Central memory CD8-positive, alpha-beta T cell (primary cell): Measurements from ENCODE around the gene GAS2L3.
"Not testable (repeated sequence)": the region's sequence is repeated elsewhere in the genome, so short reads cannot be mapped to it uniquely, and the experiment has no call there.

ENCODE experiments used
- ATAC-seq: fragments of 150-1000 bp; cut with Tn5 transposase; replicated peaks from 2 replicates; pipeline ENCODE4 v1.10.0; 2022; ENCODE audit warnings: mild to moderate bottlenecking, moderate FRiP score, moderate number of reproducible peaks; ENCODE audit not compliant: poor library complexity, severe bottlenecking; ENCODE audit errors: extremely low read depth
- DNase-seq, 2 donors: peaks; one replicate each; pipeline ENCODE4 v3.0.0; 2021; ENCODE audit warnings: low spot score in 2 of 2
- H3K27ac Mint-ChIP-seq: one replicate; pipeline ENCODE4 v1.8.0; 2022; ENCODE audit warnings: low read depth, mild to moderate bottlenecking, moderate library complexity, mixed read lengths
- H3K27me3 Mint-ChIP-seq: one replicate; pipeline ENCODE4 v1.8.0; 2022; ENCODE audit warnings: mixed read lengths
- H3K36me3 Mint-ChIP-seq: one replicate; pipeline ENCODE4 v1.8.0; 2022; ENCODE audit warnings: mild to moderate bottlenecking, moderate library complexity, mixed read lengths; ENCODE audit not compliant: insufficient read depth
- H3K4me1 Mint-ChIP-seq: one replicate; pipeline ENCODE4 v1.8.0; 2022; ENCODE audit warnings: mixed read lengths
- H3K4me3 Mint-ChIP-seq: one replicate; pipeline ENCODE4 v1.8.0; 2022; ENCODE audit warnings: mild to moderate bottlenecking, moderate library complexity, mixed read lengths
- H3K9me3 Mint-ChIP-seq: one replicate; pipeline ENCODE4 v1.8.0; 2022; ENCODE audit warnings: mixed read lengths

The GAS2L3 gene

GRCh38 chr12:100557357-100557756 is 16.1 kb upstream of the GAS2L3 start:
- H3K27ac Mint-ChIP-seq, result no peak overlapping the region
- ATAC-seq, result no peak
- H3K36me3 Mint-ChIP-seq, result peaks cover 2% of the 10 kb centered on the region
- H3K9me3 Mint-ChIP-seq, result no peaks in the 10 kb centered on the region
- peaks cover 30% of the 10 kb centered on the region for H3K27me3 Mint-ChIP-seq
- H3K4me3 Mint-ChIP-seq, result no peak overlapping the region
- H3K4me1 Mint-ChIP-seq, result no peaks in the 10 kb centered on the region
- DNase-seq, result no peak

GRCh38 chr12:100559261-100559660 is 14.2 kb upstream of the GAS2L3 start:
- H3K4me3 Mint-ChIP-seq, DNase-seq, H3K9me3 Mint-ChIP-seq, H3K36me3 Mint-ChIP-seq, ATAC-seq, H3K4me1 Mint-ChIP-seq, H3K27ac Mint-ChIP-seq: not testable (repeated sequence)
- peaks cover 19% of the 10 kb centered on the region for H3K27me3 Mint-ChIP-seq

GRCh38 chr12:100564090-100564489 is 9.4 kb upstream of the GAS2L3 start:
- H3K4me3 Mint-ChIP-seq, result no peak overlapping the region
- DNase-seq (no peak), ATAC-seq (no peak)
- no peaks in the 10 kb centered on the region for H3K4me1 Mint-ChIP-seq
- peaks cover 24% of the 10 kb centered on the region for H3K27me3 Mint-ChIP-seq
- H3K27ac Mint-ChIP-seq, result no peak overlapping the region
- no peaks in the 10 kb centered on the region for H3K9me3 Mint-ChIP-seq
- H3K36me3 Mint-ChIP-seq, result no peaks in the 10 kb centered on the region

GRCh38 chr12:100564905-100565467 is 8.5 kb upstream of the GAS2L3 start:
- Mint-ChIP-seq H3K27ac (no peak overlapping the region), H3K27me3 (peaks cover 26% of the 10 kb centered on the region), H3K9me3 (no peaks in the 10 kb centered on the region), H3K4me1 (no peaks in the 10 kb centered on the region), H3K36me3 (no peaks in the 10 kb centered on the region), H3K4me3 (no peak overlapping the region)
- DNase-seq (no peak), ATAC-seq (no peak)

GRCh38 chr12:100565987-100566545 is 7.4 kb upstream of the GAS2L3 start:
- no peak for DNase-seq
- Mint-ChIP-seq H3K9me3 (no peaks in the 10 kb centered on the region), H3K27ac (no peak overlapping the region), H3K4me3 (no peak overlapping the region), H3K27me3 (peaks cover 32% of the 10 kb centered on the region), H3K4me1 (no peaks in the 10 kb centered on the region), H3K36me3 (no peaks in the 10 kb centered on the region)
- ATAC-seq, result no peak

GRCh38 chr12:100566887-100567637 is 6.4 kb upstream of the GAS2L3 start:
- H3K36me3 Mint-ChIP-seq, result no peaks in the 10 kb centered on the region
- no peaks in the 10 kb centered on the region for H3K9me3 Mint-ChIP-seq
- DNase-seq (no peak), ATAC-seq (no peak)
- H3K27ac Mint-ChIP-seq, result no peak overlapping the region
- H3K27me3 Mint-ChIP-seq, result peaks cover 42% of the 10 kb centered on the region
- H3K4me1 Mint-ChIP-seq, result no peaks in the 10 kb centered on the region
- no peak overlapping the region for H3K4me3 Mint-ChIP-seq

GRCh38 chr12:100567945-100568344 is 5.5 kb upstream of the GAS2L3 start:
- no peaks in the 10 kb centered on the region for H3K4me1 Mint-ChIP-seq
- H3K9me3 Mint-ChIP-seq, result no peaks in the 10 kb centered on the region
- ATAC-seq, result no peak
- peaks cover 46% of the 10 kb centered on the region for H3K27me3 Mint-ChIP-seq
- no peak overlapping the region for H3K4me3 Mint-ChIP-seq
- H3K27ac Mint-ChIP-seq, result no peak overlapping the region
- H3K36me3 Mint-ChIP-seq, result no peaks in the 10 kb centered on the region
- DNase-seq, result no peak

GRCh38 chr12:100572184-100572583 is 1.3 kb upstream of the GAS2L3 start:
- Mint-ChIP-seq H3K27ac (no peak overlapping the region), H3K4me3 (peak overlapping the region; percentile 19)
- no peak for ATAC-seq

GRCh38 chr12:100574187-100575074 is 947 bp downstream of the GAS2L3 start:
- no peak for DNase-seq
- no peaks in the 10 kb centered on the region for H3K9me3 Mint-ChIP-seq
- H3K27ac Mint-ChIP-seq, result no peak overlapping the region

More at GRCh38 chr12:100572184-100572583, 1.3 kb upstream of the GAS2L3 start:
- DNase-seq, result no peak
- Mint-ChIP-seq H3K27me3 (peaks cover 40% of the 10 kb centered on the region), H3K36me3 (peaks cover 2% of the 10 kb centered on the region), H3K9me3 (no peaks in the 10 kb centered on the region), H3K4me1 (peaks cover 10% of the 10 kb centered on the region)

GRCh38 chr12:100576331-100577036 is 3.0 kb downstream of the GAS2L3 start:
- DNase-seq (no peak), ATAC-seq (no peak)
- Mint-ChIP-seq H3K9me3 (no peaks in the 10 kb centered on the region), H3K27me3 (peaks cover 19% of the 10 kb centered on the region), H3K4me1 (peaks cover 10% of the 10 kb centered on the region), H3K36me3 (peaks cover 4% of the 10 kb centered on the region), H3K27ac (no peak overlapping the region), H3K4me3 (no peak overlapping the region)

More at GRCh38 chr12:100574187-100575074, 947 bp downstream of the GAS2L3 start:
- no peak for ATAC-seq
- Mint-ChIP-seq H3K36me3 (peaks cover 4% of the 10 kb centered on the region), H3K4me3 (peak overlapping the region; percentile 80), H3K27me3 (peaks cover 29% of the 10 kb centered on the region), H3K4me1 (peaks cover 10% of the 10 kb centered on the region)

GRCh38 chr12:100578923-100579322 is 5.4 kb downstream of the GAS2L3 start:
- ATAC-seq (no peak), DNase-seq (no peak)
- Mint-ChIP-seq H3K36me3 (peaks cover 2% of the 10 kb centered on the region), H3K9me3 (no peaks in the 10 kb centered on the region), H3K27ac (no peak overlapping the region), H3K27me3 (peaks cover 17% of the 10 kb centered on the region), H3K4me3 (no peak overlapping the region), H3K4me1 (peaks cover 6% of the 10 kb centered on the region)

- Mint-ChIP-seq H3K4me1 (no peaks in the 10 kb centered on the region), H3K36me3 (peaks cover 2% of the 10 kb centered on the region), H3K27me3 (peaks cover 11% of the 10 kb centered on the region), H3K9me3 (no peaks in the 10 kb centered on the region), H3K4me3 (no peak overlapping the region), H3K27ac (no peak overlapping the region)
- DNase-seq (no peak), ATAC-seq (no peak)
These were observed 6.4 kb downstream of the GAS2L3 start for GRCh38 chr12:100579844-100580243.
